ENCODE measurements around the gene GRPEL1. TPM values are rescaled to one million over a fixed set of nuclear protein-coding genes. Genes with fewer than 3 reads are reported as not detected.

GRPEL1 gene
- total RNA-seq, 1 experiment from 2014 or later = 40.7 TPM

DNA sequence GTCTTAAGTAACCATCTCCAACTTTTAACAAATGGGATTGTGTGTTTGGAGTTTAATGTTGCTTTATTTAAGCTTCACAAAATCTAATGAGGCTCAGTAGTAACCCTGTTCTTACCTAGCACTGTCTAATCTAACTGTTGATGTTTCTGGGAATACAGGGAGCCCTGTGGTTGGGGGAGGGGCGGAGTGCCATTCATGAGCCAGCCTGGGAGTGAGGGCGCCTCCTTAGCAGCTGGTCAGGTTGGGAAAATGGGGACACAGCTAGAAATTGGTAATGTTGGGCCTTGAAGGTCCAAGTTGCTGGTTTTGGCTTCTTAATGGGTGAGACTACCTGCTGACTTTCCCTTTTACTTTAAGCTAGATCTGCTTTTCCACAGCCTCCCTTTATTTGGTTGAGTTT, 47.6 kb downstream of the GRPEL1 start:
- Histone ChIP-seq H2BK12ac (ENCODE audit: insufficient read length, low read depth, low read length) (no peak overlapping the region), H3K79me2 (ENCODE audit: insufficient read depth, low read length) (no peaks in the 10 kb centered on the region), H3K18ac (ENCODE audit: insufficient read length, low read depth, low read length) (no peak overlapping the region), H4K5ac (ENCODE audit: insufficient read length, low read depth, low read length) (no peak overlapping the region), H3K79me1 (ENCODE audit: insufficient read depth, low read depth, low read length, poor library complexity, severe bottlenecking) (no peaks in the 10 kb centered on the region), H3K27ac (ENCODE audit: insufficient read length, low read depth, low read length) (no peak overlapping the region), H2AFZ (ENCODE audit: low read length) (no peak overlapping the region), H3K9ac (ENCODE audit: extremely low read depth, insufficient read length, low read length) (no peak overlapping the region), H2AK5ac (ENCODE audit: insufficient read length, low read length) (no peak overlapping the region), H4K91ac (ENCODE audit: insufficient read length, low read depth, low read length) (no peak overlapping the region), H4K8ac (replicated peaks; ENCODE audit: insufficient read length, low read depth, low read length) (no peak overlapping the region), H3K9me3 (ENCODE audit: control insufficient read depth, low read depth, low read length) (no peaks in the 10 kb centered on the region), H2BK15ac (ENCODE audit: low read depth, low read length) (no peak overlapping the region), H2BK120ac (ENCODE audit: low read depth, low read length, poor library complexity, severe bottlenecking) (no peak overlapping the region), H3T11ph (ENCODE audit: low read length) (no peak overlapping the region), H2BK5ac (ENCODE audit: insufficient read length, low read length) (no peak overlapping the region), H3K4me1 (ENCODE audit: insufficient read depth, low read length) (no peaks in the 10 kb centered on the region), H3K23ac (ENCODE audit: insufficient read length, low read depth, low read length) (no peak overlapping the region), H3K27me3 (ENCODE audit: insufficient read depth, low read length) (no peaks in the 10 kb centered on the region; the same call in 1 of the 2 replicates), H4K20me1 (ENCODE audit: control insufficient read depth, insufficient read depth, insufficient read length) (no peaks in the 10 kb centered on the region), H3K14ac (ENCODE audit: insufficient read depth, low read length) (no peak overlapping the region), H3K4me2 (ENCODE audit: insufficient read depth, insufficient read length, low read length) (no peak overlapping the region), H3K56ac (ENCODE audit: insufficient read length, low read depth, low read length) (no peak overlapping the region), H3K23me2 (ENCODE audit: insufficient read length, low read depth, low read length, poor library complexity, severe bottlenecking) (no peaks in the 10 kb centered on the region), H3K4ac (ENCODE audit: low read depth, low read length) (no peak overlapping the region), H2BK20ac (ENCODE audit: low read depth, low read length, poor library complexity, severe bottlenecking) (no peak overlapping the region)
- TF ChIP-seq, protein P1, sequence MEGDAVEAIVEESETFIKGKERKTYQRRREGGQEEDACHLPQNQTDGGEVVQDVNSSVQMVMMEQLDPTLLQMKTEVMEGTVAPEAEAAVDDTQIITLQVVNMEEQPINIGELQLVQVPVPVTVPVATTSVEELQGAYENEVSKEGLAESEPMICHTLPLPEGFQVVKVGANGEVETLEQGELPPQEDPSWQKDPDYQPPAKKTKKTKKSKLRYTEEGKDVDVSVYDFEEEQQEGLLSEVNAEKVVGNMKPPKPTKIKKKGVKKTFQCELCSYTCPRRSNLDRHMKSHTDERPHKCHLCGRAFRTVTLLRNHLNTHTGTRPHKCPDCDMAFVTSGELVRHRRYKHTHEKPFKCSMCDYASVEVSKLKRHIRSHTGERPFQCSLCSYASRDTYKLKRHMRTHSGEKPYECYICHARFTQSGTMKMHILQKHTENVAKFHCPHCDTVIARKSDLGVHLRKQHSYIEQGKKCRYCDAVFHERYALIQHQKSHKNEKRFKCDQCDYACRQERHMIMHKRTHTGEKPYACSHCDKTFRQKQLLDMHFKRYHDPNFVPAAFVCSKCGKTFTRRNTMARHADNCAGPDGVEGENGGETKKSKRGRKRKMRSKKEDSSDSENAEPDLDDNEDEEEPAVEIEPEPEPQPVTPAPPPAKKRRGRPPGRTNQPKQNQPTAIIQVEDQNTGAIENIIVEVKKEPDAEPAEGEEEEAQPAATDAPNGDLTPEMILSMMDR (conservative IDR thresholded peaks at IDR 0.05) = no peak
- H3K4me1 Mint-ChIP-seq = peaks cover 13 to 16% of the 10 kb centered on the region in 2 experiments
- no CpG with 5 or more reads among the region's 2 CpGs for WGBS (ENCODE audit: extremely low coverage, insufficient read length, low lambda C conversion rate)
- DNase-seq = no peak
- H3K36me3 Mint-ChIP-seq (ENCODE audit: insufficient read depth in 1 of 3, low read depth in 3 of 3) = peaks cover 12 to 72% (median 45%) of the 10 kb centered on the region in 3 experiments
- H3K27ac Mint-ChIP-seq = peak overlapping the region in 1 of 3 experiments; percentile 59; a peak in 1 of 7 replicates
- no peaks in the 10 kb centered on the region; a peak in 1 of 5 replicates for H3K9me3 Mint-ChIP-seq
- no peaks in the 10 kb centered on the region; the same call in 1 of the 2 replicates for H3K27me3 Mint-ChIP-seq (ENCODE audit: low read depth)
- H3K4me3 Mint-ChIP-seq = no peak overlapping the region

Data from H9 (cell line).